ENCODE data around the gene TCTN1.

GRCh38 chr12:110680032-110680431 is 66.1 kb downstream of the TCTN1 start:
- TF ChIP-seq CTCF (IDR thresholded peaks at IDR 0.05; ENCODE audit: borderline replicate concordance, extremely low read depth, low read length, poor library complexity, severe bottlenecking): no peak
- no peak for TF ChIP-seq EZH2 (IDR thresholded peaks at IDR 0.05; ENCODE audit: borderline replicate concordance, low read depth, low read length, severe bottlenecking)
